ENCODE measurements around the gene SLC10A7. TPM values are rescaled to one million over a fixed set of nuclear protein-coding genes. Genes with fewer than 3 reads are reported as not detected.

The SLC10A7 gene
- total and polyA plus RNA-seq, 2 experiments from 2014 or later: 1.9 to 2.9 TPM

DNA sequence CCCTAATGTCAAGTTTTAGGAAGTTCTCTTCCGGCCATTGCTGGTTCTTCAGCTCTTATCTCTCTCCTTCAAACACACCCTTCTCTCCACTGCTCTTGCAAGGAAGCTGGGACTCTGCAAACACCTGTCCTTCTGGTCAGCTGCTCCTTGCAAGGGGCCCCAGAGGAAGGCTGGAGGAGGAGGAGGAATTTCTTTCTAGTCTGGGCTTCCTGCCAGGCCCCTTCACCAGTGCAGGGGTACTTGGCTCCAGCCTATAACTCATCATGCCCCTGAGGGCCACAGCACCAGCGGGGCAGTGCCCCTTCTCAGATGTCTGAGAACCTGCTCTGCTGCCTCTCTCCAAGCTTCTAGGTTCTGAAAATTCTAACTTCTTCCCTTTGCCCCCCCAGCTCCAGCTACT is 260.7 kb downstream of the SLC10A7 start:
- TF ChIP-seq, protein P1, sequence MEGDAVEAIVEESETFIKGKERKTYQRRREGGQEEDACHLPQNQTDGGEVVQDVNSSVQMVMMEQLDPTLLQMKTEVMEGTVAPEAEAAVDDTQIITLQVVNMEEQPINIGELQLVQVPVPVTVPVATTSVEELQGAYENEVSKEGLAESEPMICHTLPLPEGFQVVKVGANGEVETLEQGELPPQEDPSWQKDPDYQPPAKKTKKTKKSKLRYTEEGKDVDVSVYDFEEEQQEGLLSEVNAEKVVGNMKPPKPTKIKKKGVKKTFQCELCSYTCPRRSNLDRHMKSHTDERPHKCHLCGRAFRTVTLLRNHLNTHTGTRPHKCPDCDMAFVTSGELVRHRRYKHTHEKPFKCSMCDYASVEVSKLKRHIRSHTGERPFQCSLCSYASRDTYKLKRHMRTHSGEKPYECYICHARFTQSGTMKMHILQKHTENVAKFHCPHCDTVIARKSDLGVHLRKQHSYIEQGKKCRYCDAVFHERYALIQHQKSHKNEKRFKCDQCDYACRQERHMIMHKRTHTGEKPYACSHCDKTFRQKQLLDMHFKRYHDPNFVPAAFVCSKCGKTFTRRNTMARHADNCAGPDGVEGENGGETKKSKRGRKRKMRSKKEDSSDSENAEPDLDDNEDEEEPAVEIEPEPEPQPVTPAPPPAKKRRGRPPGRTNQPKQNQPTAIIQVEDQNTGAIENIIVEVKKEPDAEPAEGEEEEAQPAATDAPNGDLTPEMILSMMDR (IDR thresholded peaks at IDR 0.05; ENCODE audit: low read depth, low read length): no peak
- H3K4me1 ChIP-seq (ENCODE audit: low read depth): no peaks in the 10 kb centered on the region
- DNase-seq (ENCODE audit: low read depth in 1 of 2, low spot score in 1 of 2): no peak
- no peaks in the 10 kb centered on the region for H3K36me3 ChIP-seq
- H3K4me3 ChIP-seq: no peak overlapping the region
- no peak overlapping the region for H3K27ac ChIP-seq
- H3K9me3 ChIP-seq (ENCODE audit: low read depth): no peaks in the 10 kb centered on the region
- no peaks in the 10 kb centered on the region for H3K27me3 ChIP-seq

DNA sequence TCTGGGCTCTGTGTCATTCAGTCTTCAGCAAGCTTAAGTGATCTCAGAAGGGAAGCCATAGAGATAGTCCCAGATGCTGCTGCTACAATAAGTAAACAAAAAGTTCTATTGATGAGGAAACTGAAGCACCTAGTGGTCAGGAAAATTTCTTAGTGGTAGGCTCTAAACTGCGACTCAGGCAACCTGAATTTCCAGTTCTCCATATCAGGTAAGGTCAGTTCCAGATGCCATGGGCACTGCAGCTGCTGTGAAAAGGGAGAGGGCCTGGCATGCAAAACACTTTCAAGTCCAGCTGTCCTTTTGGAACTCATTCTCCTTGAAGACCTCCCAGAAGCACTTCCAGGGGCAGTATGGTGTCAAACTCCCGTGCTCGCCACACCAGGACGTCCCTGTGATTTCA is 261.2 kb downstream of the SLC10A7 start:
- no peaks in the 10 kb centered on the region for H3K36me3 ChIP-seq
- no peak for DNase-seq (ENCODE audit: low read depth in 1 of 2, low spot score in 1 of 2)
- H3K4me3 ChIP-seq: no peak overlapping the region
- no peaks in the 10 kb centered on the region for H3K27me3 ChIP-seq
- H3K4me1 ChIP-seq (ENCODE audit: low read depth): no peaks in the 10 kb centered on the region
- H3K27ac ChIP-seq: no peak overlapping the region
- H3K9me3 ChIP-seq (ENCODE audit: low read depth): no peaks in the 10 kb centered on the region
- TF ChIP-seq, protein P1 (IDR thresholded peaks at IDR 0.05; ENCODE audit: low read depth, low read length): no peak

DNA sequence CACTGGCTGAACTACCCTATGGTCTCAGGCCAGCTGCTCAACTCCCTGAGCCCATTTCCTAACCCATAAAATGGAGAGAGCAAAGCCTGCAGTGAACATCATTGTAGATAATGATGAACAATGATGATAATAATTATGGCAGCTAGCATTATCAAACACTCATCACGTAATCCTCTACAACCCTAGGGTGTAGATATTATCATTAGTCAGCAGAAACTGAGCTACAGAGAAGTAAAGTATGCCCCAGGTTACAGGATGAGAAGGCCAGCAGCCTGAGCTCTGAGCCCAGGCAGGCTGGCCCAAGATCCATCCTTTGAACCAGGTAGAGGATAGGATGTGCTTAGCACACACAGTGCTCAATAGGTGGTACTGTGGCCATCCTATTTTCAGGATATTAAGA is 264.2 kb downstream of the SLC10A7 start:
- Histone ChIP-seq H3K27me3 (no peaks in the 10 kb centered on the region), H3K36me3 (no peaks in the 10 kb centered on the region), H3K4me1 (ENCODE audit: low read depth) (no peaks in the 10 kb centered on the region), H3K4me3 (no peak overlapping the region), H3K27ac (no peak overlapping the region), H3K9me3 (ENCODE audit: low read depth) (no peaks in the 10 kb centered on the region)
- TF ChIP-seq, protein P1 (IDR thresholded peaks at IDR 0.05; ENCODE audit: low read depth, low read length): no peak
- DNase-seq (ENCODE audit: low read depth in 1 of 2, low spot score in 1 of 2): no peak

DNA sequence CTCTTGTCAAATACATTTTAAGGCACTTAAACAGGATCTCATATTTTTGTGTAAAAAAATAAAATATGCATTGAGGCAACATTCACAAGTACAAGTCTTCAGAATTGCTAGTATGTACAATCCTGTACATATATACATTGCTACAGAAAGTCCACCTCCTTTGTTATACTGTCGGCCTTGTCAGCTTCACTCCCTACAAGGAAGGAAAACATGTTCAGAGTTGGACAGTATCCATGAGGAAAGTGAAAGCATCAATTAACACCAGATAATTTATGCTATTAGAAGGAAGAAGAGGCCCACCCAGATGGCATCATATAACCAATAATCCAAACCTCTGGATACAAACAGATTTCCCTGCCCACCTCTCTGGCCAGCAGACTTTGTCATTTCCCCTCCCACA is 265.4 kb downstream of the SLC10A7 start:
- Histone ChIP-seq H3K9me3 (ENCODE audit: low read depth) (no peaks in the 10 kb centered on the region), H3K36me3 (no peaks in the 10 kb centered on the region), H3K27ac (no peak overlapping the region), H3K4me1 (ENCODE audit: low read depth) (no peaks in the 10 kb centered on the region), H3K27me3 (no peaks in the 10 kb centered on the region), H3K4me3 (no peak overlapping the region)
- TF ChIP-seq, protein P1 (IDR thresholded peaks at IDR 0.05; ENCODE audit: low read depth, low read length): no peak
- no peak for DNase-seq (ENCODE audit: low read depth in 1 of 2, low spot score in 1 of 2)

DNA sequence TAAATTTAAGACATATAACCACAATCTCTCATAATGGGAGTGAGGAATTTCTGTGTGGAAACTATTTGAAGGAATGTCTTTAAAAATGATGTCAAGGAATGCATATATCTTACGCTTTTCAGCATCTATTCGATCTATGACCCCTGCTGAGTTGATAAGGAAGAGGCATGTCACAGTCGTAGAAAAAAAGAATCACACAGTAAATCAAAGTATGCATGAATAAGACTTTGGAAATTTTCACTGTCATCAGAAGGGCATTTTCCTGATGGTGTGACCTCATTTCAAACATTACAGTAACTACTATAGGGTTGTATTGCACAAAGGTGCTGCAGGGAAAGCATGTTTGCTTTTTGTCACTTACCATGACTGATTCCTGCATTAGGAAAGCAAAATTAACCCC is 265.9 kb downstream of the SLC10A7 start:
- H3K27me3 ChIP-seq: no peaks in the 10 kb centered on the region
- no peak overlapping the region for H3K27ac ChIP-seq
- no peaks in the 10 kb centered on the region for H3K4me1 ChIP-seq (ENCODE audit: low read depth)
- no peaks in the 10 kb centered on the region for H3K9me3 ChIP-seq (ENCODE audit: low read depth)
- no peak overlapping the region for H3K4me3 ChIP-seq
- TF ChIP-seq, protein P1 (IDR thresholded peaks at IDR 0.05; ENCODE audit: low read depth, low read length): no peak
- no peaks in the 10 kb centered on the region for H3K36me3 ChIP-seq
- peak in 1 of 2 donors; percentile 83 for DNase-seq (ENCODE audit: low read depth in 1 of 2, low spot score in 1 of 2)

DNA sequence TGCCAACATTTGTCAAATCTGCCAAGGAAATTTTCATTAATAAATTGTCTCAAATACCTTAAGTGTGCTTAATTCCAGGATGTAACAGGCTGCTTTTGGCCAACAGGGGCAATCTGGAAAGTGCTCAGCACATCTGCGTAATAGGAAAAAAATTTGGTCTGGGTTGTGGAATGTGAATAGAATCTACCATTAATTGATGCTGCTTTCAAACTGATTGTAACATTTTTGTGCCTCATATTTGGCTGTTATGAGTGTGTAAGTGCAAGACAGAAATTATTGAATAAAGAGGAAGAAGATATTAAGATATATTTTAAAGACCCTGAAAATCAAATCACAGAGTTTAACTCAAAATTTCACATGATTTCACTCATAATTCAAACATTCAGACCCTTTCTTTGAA is 266.3 kb downstream of the SLC10A7 start:
- no peak overlapping the region for H3K27ac ChIP-seq
- DNase-seq (ENCODE audit: low read depth in 1 of 2, low spot score in 1 of 2): peak in 1 of 2 donors; percentile 68
- H3K27me3 ChIP-seq: no peaks in the 10 kb centered on the region
- TF ChIP-seq, protein P1 (IDR thresholded peaks at IDR 0.05; ENCODE audit: low read depth, low read length): no peak
- H3K36me3 ChIP-seq: no peaks in the 10 kb centered on the region
- no peaks in the 10 kb centered on the region for H3K4me1 ChIP-seq (ENCODE audit: low read depth)
- no peak overlapping the region for H3K4me3 ChIP-seq
- no peaks in the 10 kb centered on the region for H3K9me3 ChIP-seq (ENCODE audit: low read depth)

Data from cardiac muscle cell (in vitro differentiated cells and primary cell).